GM19455 (cell line): ENCODE results near the gene TNS4.
"Not testable (repeated sequence)": the region's sequence is repeated elsewhere in the genome, so short reads cannot be mapped to it uniquely, and the experiment has no call there.

Experiments
- ATAC-seq: cut with Tn5 transposase; IDR thresholded peaks from one replicate; pipeline ENCODE4 v1.9.1; 2021; ENCODE audit not compliant: unreplicated experiment

The TNS4 gene

GRCh38 chr17:40501499-40501911 is at the start of gene TNS4:
TNS4 (minus strand) TSS chr17:40501623; CDS start chr17:40496425, 5,198 bp downstream.
- no peak for ATAC-seq

- no peak for ATAC-seq
These were observed 49.2 kb upstream of the TNS4 start for GRCh38 chr17:40550608-40551007.

GRCh38 chr17:40548982-40549685 is 47.7 kb upstream of the TNS4 start:
- no peak for ATAC-seq

GRCh38 chr17:40548491-40548981 is 47.1 kb upstream of the TNS4 start:
- no peak for ATAC-seq

GRCh38 chr17:40547785-40548478 is 46.5 kb upstream of the TNS4 start:
- ATAC-seq = no peak

- no peak for ATAC-seq
These were observed 45.8 kb upstream of the TNS4 start for GRCh38 chr17:40547079-40547784.

GRCh38 chr17:40546497-40546896 is 45.1 kb upstream of the TNS4 start:
- ATAC-seq = not testable (repeated sequence)

GRCh38 chr17:40545660-40546059 is 44.2 kb upstream of the TNS4 start:
- no peak for ATAC-seq

- ATAC-seq = peak; percentile 62
These were observed 41.4 kb upstream of the TNS4 start for GRCh38 chr17:40542558-40543411.

GRCh38 chr17:40541873-40542557 is 40.6 kb upstream of the TNS4 start:
- no peak for ATAC-seq

- no peak for ATAC-seq
These were observed 39.8 kb upstream of the TNS4 start for GRCh38 chr17:40541060-40541872.

GRCh38 chr17:40540448-40540847 is 39.0 kb upstream of the TNS4 start:
- ATAC-seq = no peak

GRCh38 chr17:40539711-40540411 is 38.4 kb upstream of the TNS4 start:
- no peak for ATAC-seq

- no peak for ATAC-seq
These were observed 37.7 kb upstream of the TNS4 start for GRCh38 chr17:40538936-40539705.

GRCh38 chr17:40538019-40538935 is 36.9 kb upstream of the TNS4 start:
- no peak for ATAC-seq

- ATAC-seq = no peak
These were observed 35.1 kb upstream of the TNS4 start for GRCh38 chr17:40536295-40537171.
